Activated naive CD4-positive, alpha-beta T cell (primary cell): ENCODE measurements around the gene OST4.

Experiments used
- DNase-seq, 4 experiments: peaks; one replicate each; lab custom pipeline; 2025; lab: John Stamatoyannopoulos, UW

The OST4 gene

GRCh38 chr2:27025281-27025800, 46.1 kb downstream of the OST4 start:
- DNase-seq: no peak

GRCh38 chr2:27024812-27025211, 46.6 kb downstream of the OST4 start:
- DNase-seq: no peak

- no peak for DNase-seq
Observed at GRCh38 chr2:27024188-27024587, 47.3 kb downstream of the OST4 start.

GRCh38 chr2:27023740-27024139, 47.7 kb downstream of the OST4 start:
- DNase-seq: no peak

- no peak for DNase-seq
Observed at GRCh38 chr2:27021253-27022049, 50.0 kb downstream of the OST4 start.
